ENCODE measurements around the gene VWF. TPM values are rescaled to one million over a fixed set of nuclear protein-coding genes. Genes with fewer than 3 reads are reported as not detected.

Gene VWF
- 0.29 and 0.72 TPM in 2 replicates for total RNA-seq

- TF ChIP-seq CTCF (IDR thresholded peaks at IDR 0.05; ENCODE audit: extremely low read depth, low read depth, low read length): no peak
Observed at GRCh38 chr12:6124411-6125309, at the start of gene VWF. VWF (minus strand) TSS chr12:6124670; CDS start chr12:6123196, 1,474 bp downstream.

GRCh38 chr12:6172862-6173261 is 48.4 kb upstream of the VWF start:
- Histone ChIP-seq H3K27ac (ENCODE audit: low read depth, low read length) (no peak overlapping the region), H3K79me2 (ENCODE audit: insufficient read depth, low read length) (no peaks in the 10 kb centered on the region), H3K4me2 (ENCODE audit: insufficient read depth, low read length) (no peak overlapping the region), H3K27me3 (ENCODE audit: insufficient read depth, low read length) (no peaks in the 10 kb centered on the region), H3K4me3 (ENCODE audit: insufficient read depth, low read length) (no peak overlapping the region), H3K36me3 (ENCODE audit: insufficient read depth, low read length) (no peaks in the 10 kb centered on the region), H3K4me1 (ENCODE audit: insufficient read depth, low read length) (peaks cover 7% of the 10 kb centered on the region), H2AFZ (ENCODE audit: low read length) (no peak overlapping the region), H4K20me1 (ENCODE audit: insufficient read depth, low read length) (no peaks in the 10 kb centered on the region), H3K9me3 (ENCODE audit: low read depth, low read length) (no peaks in the 10 kb centered on the region)
- TF ChIP-seq CTCF (IDR thresholded peaks at IDR 0.05; ENCODE audit: extremely low read depth, low read depth, low read length): no peak
- no peak for DNase-seq (ENCODE audit: insufficient read length, low spot score, missing footprints)

More at GRCh38 chr12:6124411-6125309, at the start of gene VWF:
- Histone ChIP-seq H3K4me3 (ENCODE audit: insufficient read depth, low read length) (no peak within 1 kb of the TSS), H3K79me2 (ENCODE audit: insufficient read depth, low read length) (no peaks in the 10 kb centered on the region), H3K4me2 (ENCODE audit: insufficient read depth, low read length) (no peak within 1 kb of the TSS), H4K20me1 (ENCODE audit: insufficient read depth, low read length) (no peaks in the 10 kb centered on the region), H3K4me1 (ENCODE audit: insufficient read depth, low read length) (no peaks in the 10 kb centered on the region), H3K36me3 (ENCODE audit: insufficient read depth, low read length) (no peaks in the 10 kb centered on the region), H3K9me3 (ENCODE audit: low read depth, low read length) (no peaks in the 10 kb centered on the region), H3K27me3 (ENCODE audit: insufficient read depth, low read length) (peaks cover 6% of the 10 kb centered on the region), H2AFZ (ENCODE audit: low read length) (no peak within 1 kb of the TSS), H3K27ac (ENCODE audit: low read depth, low read length) (no peak within 1 kb of the TSS)
- no peak for DNase-seq (ENCODE audit: insufficient read length, low spot score, missing footprints)

- DNase-seq (ENCODE audit: insufficient read length, low spot score, missing footprints): no peak
- Histone ChIP-seq H3K4me2 (ENCODE audit: insufficient read depth, low read length) (no peak overlapping the region), H3K36me3 (ENCODE audit: insufficient read depth, low read length) (no peaks in the 10 kb centered on the region), H2AFZ (ENCODE audit: low read length) (no peak overlapping the region), H3K4me3 (ENCODE audit: insufficient read depth, low read length) (no peak overlapping the region), H4K20me1 (ENCODE audit: insufficient read depth, low read length) (no peaks in the 10 kb centered on the region), H3K27me3 (ENCODE audit: insufficient read depth, low read length) (no peaks in the 10 kb centered on the region), H3K27ac (ENCODE audit: low read depth, low read length) (no peak overlapping the region), H3K4me1 (ENCODE audit: insufficient read depth, low read length) (peaks cover 14% of the 10 kb centered on the region), H3K9me3 (ENCODE audit: low read depth, low read length) (no peaks in the 10 kb centered on the region), H3K79me2 (ENCODE audit: insufficient read depth, low read length) (no peaks in the 10 kb centered on the region)
- no peak for TF ChIP-seq CTCF (IDR thresholded peaks at IDR 0.05; ENCODE audit: extremely low read depth, low read depth, low read length)
Observed at GRCh38 chr12:6172086-6172485, 47.6 kb upstream of the VWF start.

- DNase-seq (ENCODE audit: insufficient read length, low spot score, missing footprints): no peak
- H3K4me3 ChIP-seq (ENCODE audit: insufficient read depth, low read length): no peak overlapping the region
- TF ChIP-seq CTCF (IDR thresholded peaks at IDR 0.05; ENCODE audit: extremely low read depth, low read depth, low read length): no peak
- no peaks in the 10 kb centered on the region for H4K20me1 ChIP-seq (ENCODE audit: insufficient read depth, low read length)
- no peak overlapping the region for H3K4me2 ChIP-seq (ENCODE audit: insufficient read depth, low read length)
- H2AFZ ChIP-seq (ENCODE audit: low read length): no peak overlapping the region
- H3K4me1 ChIP-seq (ENCODE audit: insufficient read depth, low read length): peaks cover 18% of the 10 kb centered on the region
- no peaks in the 10 kb centered on the region for H3K9me3 ChIP-seq (ENCODE audit: low read depth, low read length)
- no peaks in the 10 kb centered on the region for H3K79me2 ChIP-seq (ENCODE audit: insufficient read depth, low read length)
- no peak overlapping the region for H3K27ac ChIP-seq (ENCODE audit: low read depth, low read length)
- no peaks in the 10 kb centered on the region for H3K36me3 ChIP-seq (ENCODE audit: insufficient read depth, low read length)
- H3K27me3 ChIP-seq (ENCODE audit: insufficient read depth, low read length): no peaks in the 10 kb centered on the region
Observed at GRCh38 chr12:6171409-6172015, 47.0 kb upstream of the VWF start.

Data from osteoblast (primary cell).